Activated CD8-positive, alpha-beta memory T cell treated with anti-CD3 and anti-CD28 coated beads for 48 hours (primary cell): ENCODE results near the gene HYDIN.
A peak's percentile ranks its signal among the peaks of the same experiment; 100 is the strongest.

Experiments used
- DNase-seq, 3 experiments: peaks; one replicate each; pipeline ENCODE4 v3.0.0-alpha.2; 2020; ENCODE audit warnings: low read depth in 2 of 3, low spot score in 2 of 3

Gene HYDIN

GRCh38 chr16:71230122-71230845 lies at the start of gene HYDIN:
Gene HYDIN (minus strand): TSS chr16:71230722. CDS start chr16:71186895, 43,827 bp downstream.
- DNase-seq = peak in 1 of 3 experiments; percentile 3

- no peak for DNase-seq
Observed at GRCh38 chr16:71276589-71277334, 46.2 kb upstream of the HYDIN start.

- DNase-seq = no peak
Observed at GRCh38 chr16:71273384-71273783, 42.9 kb upstream of the HYDIN start.

- DNase-seq = no peak
Observed at GRCh38 chr16:71264299-71264698, 33.8 kb upstream of the HYDIN start.

GRCh38 chr16:71263582-71263981 lies 33.1 kb upstream of the HYDIN start:
- DNase-seq = no peak

- no peak for DNase-seq
Observed at GRCh38 chr16:71262391-71262790, 31.9 kb upstream of the HYDIN start.

GRCh38 chr16:71260995-71261394 lies 30.5 kb upstream of the HYDIN start:
- no peak for DNase-seq

GRCh38 chr16:71259086-71259485 lies 28.6 kb upstream of the HYDIN start:
- no peak for DNase-seq

GRCh38 chr16:71258372-71258771 lies 27.9 kb upstream of the HYDIN start:
- DNase-seq = no peak

- DNase-seq = no peak
Observed at GRCh38 chr16:71257768-71258167, 27.2 kb upstream of the HYDIN start.

GRCh38 chr16:71255721-71256120 lies 25.2 kb upstream of the HYDIN start:
- no peak for DNase-seq

GRCh38 chr16:71254832-71255525 lies 24.5 kb upstream of the HYDIN start:
- no peak for DNase-seq

GRCh38 chr16:71250461-71251235 lies 20.1 kb upstream of the HYDIN start:
- no peak for DNase-seq

- DNase-seq = no peak
Observed at GRCh38 chr16:71249399-71249798, 18.9 kb upstream of the HYDIN start.

GRCh38 chr16:71247478-71247877 lies 17.0 kb upstream of the HYDIN start:
- DNase-seq = no peak

GRCh38 chr16:71246309-71246708 lies 15.8 kb upstream of the HYDIN start:
- no peak for DNase-seq

- no peak for DNase-seq
Observed at GRCh38 chr16:71244521-71244920, 14.0 kb upstream of the HYDIN start.

- DNase-seq = no peak
Observed at GRCh38 chr16:71242601-71243000, 12.1 kb upstream of the HYDIN start.

GRCh38 chr16:71242036-71242435 lies 11.5 kb upstream of the HYDIN start:
- no peak for DNase-seq

GRCh38 chr16:71229344-71229743 lies 1.2 kb downstream of the HYDIN start:
- no peak for DNase-seq
